NCI-H82 treated with DMSO at 0.1 percent for 48 hours (cell line): ENCODE measurements around the gene WFDC9.
"Not testable (repeated sequence)": the region's sequence is repeated elsewhere in the genome, so short reads cannot be mapped to it uniquely, and the experiment has no call there.

Source experiments
- DNase-seq: peaks from one replicate; lab custom pipeline; 2025; ENCODE audit not compliant: unreplicated experiment; lab: John Stamatoyannopoulos, UW

The WFDC9 gene

GRCh38 chr20:45593498-45593897, 37.6 kb downstream of the WFDC9 start:
- no peak for DNase-seq

DNA sequence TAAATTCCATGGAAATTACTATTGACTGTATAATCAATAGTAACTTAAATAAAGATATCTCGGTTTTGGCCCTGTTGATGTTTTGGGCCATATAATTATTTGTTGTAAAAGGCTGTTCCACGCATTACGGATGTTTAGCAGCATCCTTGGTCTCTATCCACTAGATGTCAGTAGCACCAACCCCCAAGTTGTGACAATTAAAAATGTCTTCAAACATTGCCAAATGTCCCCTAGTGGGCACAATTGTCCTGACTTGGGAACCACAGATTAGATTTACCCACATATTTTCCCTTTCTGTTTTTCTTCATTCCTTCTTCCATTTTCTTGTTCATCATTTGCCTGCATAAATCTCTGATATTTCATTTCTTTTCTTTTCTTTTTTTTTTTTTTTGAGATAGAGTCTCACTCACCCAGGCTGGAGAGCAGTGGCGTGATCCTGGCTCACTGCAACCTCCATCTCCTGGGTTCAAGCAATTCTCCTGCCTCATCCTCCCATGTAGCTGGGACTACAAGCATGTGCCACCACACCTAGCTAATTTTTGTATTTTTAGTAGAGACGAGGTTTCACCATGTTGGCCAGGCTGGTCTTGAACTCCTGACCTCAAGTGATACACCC, 38.4 kb downstream of the WFDC9 start:
- DNase-seq: peak; percentile 41

DNA sequence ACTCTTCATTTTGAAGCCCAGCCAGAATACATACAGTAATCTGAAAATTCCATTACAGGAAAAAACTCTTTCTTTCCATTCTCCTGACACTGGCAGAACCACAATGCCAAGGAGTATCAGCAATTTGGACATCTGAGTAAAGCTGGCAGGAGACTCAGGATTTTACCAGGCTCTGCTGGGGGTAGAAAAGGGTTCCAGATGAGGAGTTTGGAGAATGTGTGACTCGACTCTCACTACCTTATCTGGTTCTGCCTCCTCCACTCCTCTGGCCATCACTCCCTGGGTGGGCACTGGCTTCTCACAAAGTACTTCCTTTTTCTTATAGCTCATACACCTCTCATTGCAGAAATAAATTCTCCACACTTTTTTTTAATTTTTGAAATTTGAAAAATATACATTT, 41.4 kb downstream of the WFDC9 start:
- no peak for DNase-seq

DNA sequence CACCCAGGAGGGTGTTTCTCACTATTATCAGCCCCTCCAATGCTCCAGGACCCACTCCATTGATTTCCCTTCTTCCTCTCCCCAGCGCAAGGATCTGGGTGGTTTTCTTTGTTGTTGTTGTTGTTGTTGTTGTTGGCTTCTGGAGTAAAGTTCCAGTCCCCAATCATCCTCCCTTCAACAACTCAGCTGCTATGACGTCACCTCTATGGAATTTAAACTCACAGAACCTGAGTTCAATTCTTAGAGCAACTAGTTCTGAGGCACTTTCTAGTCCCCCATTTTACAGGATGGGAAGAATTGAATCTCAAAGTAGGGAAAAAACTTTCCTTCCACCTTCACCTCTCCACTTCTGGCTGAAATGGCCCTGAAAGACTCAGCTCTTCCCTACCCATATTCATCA, 42.3 kb downstream of the WFDC9 start:
- DNase-seq: no peak

- DNase-seq: not testable (repeated sequence)
Observed at GRCh38 chr20:45585986-45586385, 45.1 kb downstream of the WFDC9 start.

DNA sequence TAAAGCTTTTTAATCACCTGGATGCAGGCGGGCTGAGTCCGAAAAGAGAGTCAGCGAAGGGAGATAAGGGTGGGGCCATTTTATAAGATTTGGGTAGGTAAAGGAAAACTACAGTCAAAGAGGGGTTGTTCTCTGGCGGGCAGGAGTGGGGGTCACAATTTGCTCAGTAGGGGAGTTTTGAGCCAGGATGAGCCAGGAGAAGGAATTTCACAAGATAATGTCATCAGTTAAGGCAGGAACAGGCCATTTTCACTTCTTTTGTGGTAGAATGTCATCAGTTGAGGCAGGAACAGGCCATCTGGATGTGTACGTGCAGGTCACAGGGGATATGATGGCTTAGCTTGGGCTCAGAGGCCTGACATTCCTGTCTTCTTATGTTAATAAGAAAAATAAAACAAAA, 46.8 kb downstream of the WFDC9 start:
- not testable (repeated sequence) for DNase-seq

GRCh38 chr20:45583502-45583901, 47.6 kb downstream of the WFDC9 start:
- DNase-seq: no peak

DNA sequence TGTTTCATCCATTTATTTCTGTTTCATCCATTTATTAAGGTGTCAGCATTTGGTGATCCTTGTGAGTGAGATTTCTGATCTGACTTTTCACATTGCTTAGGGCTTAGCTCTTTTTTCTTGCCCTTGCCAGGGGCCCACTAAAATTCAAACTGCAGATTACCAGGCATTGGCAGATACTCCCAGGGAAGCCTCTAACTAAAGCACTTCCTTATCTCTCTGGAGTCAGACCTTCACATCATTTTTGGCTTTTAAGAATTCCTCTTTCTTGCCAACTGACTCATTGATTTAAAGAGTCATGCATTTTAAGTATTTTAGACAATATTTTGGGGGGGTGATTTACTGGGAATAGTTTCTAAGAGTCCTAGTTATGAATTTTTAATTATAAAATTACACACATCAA, 49.4 kb downstream of the WFDC9 start:
- no peak for DNase-seq

DNA sequence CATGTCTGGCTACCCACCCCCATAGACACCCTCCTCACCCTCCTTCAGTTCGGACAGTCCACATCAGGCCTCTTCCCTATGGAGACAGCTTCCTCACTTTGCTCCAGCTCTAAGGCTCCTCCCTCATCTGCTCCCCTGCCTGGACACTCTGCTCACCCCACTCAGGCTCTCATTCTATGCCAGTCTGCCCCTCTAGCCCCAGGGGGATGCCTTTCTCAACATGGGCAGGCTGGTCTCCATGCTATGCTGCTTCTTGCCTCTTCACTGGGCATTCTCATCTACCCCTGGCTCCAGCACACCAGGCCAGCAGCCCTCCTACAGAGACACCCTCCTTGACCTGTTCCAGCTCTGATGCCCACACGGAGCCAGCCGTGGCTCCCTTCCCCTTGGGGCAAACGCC, 51.9 kb downstream of the WFDC9 start, which contains the start of gene WFDC8:
Gene WFDC8, minus strand, starts transcription at position 101 of the 400 bp plus-strand sequence. Its CDS starts 37 bp downstream, at position 64.
- DNase-seq: no peak

GRCh38 chr20:45578231-45578630, 52.9 kb downstream of the WFDC9 start:
- no peak for DNase-seq

DNA sequence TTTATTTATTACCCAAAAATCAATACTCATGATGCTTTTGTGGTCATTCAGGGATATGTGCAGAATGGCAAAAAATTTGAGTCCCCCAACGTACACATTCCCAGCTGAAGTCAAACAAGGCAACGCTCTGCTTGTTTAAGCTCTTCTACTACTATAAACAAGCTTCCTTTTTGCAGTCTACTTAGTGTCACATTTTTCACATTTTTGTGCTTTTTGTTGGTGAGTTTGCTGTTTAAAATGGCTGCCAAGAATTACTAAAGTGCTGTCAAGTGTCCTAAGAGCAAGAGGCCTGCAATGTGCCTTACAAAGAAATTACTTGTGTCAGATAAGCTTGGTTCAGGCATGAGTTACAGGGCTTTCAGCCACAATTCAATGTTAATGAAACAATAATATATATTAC, 54.1 kb downstream of the WFDC9 start:
- no peak for DNase-seq

GRCh38 chr20:45575931-45576330, 55.2 kb downstream of the WFDC9 start:
- no peak for DNase-seq

DNA sequence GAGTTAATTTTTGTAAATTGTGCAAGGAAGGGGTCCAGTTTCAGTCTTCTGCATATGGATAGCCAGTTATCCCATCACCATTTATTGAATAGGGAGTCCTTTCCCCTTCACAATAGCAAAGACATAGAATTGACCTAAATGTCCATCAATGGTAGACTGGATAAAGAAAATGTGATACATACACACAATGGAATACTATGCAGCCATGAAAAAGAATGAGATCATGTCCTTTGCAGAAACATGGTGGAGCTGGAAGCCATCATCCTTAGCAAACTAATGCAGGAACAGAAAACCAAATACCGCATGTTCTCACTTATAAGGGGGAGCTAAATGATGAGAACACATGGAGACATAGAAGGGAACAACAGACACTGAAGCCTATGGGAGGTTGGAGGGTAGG, 61.4 kb downstream of the WFDC9 start:
- not testable (repeated sequence) for DNase-seq

DNA sequence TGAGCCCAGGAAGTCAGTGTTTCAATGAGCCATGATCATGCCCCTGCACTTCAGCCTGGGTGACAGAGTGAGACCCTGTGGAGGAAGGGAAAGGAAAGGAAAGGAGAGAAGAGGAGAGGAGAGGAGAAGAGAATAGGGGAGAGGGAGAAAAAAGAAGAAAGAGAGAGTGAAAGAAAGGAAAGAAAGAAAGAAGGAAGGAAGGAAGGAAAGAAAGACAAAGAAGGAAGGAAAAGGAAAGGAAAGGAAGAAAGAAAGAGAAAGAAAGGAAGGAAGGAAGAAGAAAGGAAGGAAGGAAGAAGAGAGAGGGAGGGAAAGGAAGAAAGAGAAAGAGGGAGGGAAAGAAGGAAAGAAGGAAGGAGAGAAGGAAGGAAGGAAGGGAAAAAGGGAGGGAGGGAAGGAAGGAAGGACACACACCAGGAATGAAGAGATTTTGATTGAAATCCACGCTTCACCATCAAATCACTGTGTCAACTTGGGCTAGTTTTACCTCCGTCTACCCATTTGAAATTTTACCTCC, 66.3 kb downstream of the WFDC9 start:
- DNase-seq: no peak
